ENCODE measurements around the gene LY6G6F. TPM values are rescaled to one million over a fixed set of nuclear protein-coding genes. Genes with fewer than 3 reads are reported as not detected.

Gene LY6G6F
- polyA plus RNA-seq, 3 donors, result 0.51 TPM; not detected in 2

DNA sequence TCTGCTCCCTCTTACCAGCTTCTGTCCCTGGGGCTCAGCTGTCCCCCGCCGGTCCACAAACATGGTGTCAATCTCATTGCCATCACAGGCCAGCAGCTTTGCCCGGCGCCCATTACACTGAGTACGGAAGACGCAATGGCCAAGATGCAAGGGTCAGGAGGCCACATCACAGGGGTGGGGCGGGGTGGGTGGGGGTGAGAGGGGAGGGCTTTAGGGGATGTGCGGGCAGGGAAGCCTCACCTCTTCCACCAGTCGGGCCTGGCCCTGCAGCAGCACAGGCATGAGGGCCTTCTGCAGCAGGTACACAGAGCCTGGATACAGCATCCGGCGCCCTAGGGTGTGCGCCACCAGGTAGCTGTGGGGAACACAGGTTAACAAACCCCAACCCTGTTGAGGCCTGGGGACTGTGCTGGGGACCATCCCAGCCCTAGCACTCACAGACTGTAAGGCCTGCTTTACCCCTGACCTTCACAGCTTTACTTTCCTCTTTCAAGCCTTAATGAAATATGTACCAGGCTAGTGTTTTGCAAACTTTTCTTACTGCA lies 15.0 kb upstream of the LY6G6F start:
- no peak overlapping the region for H3K4me3 Mint-ChIP-seq
- Histone ChIP-seq H3K4me1 (ENCODE audit: control insufficient read depth in 1 of 2, insufficient read depth in 2 of 2, low read length in 2 of 2) (peaks cover 9 to 10% of the 10 kb centered on the region in 2 donors), H3K36me3 (replicated peaks in 1 of 2; ENCODE audit: control insufficient read depth in 1 of 2, insufficient read depth in 2 of 2, low read length in 2 of 2) (peaks cover 89 to 98% of the 10 kb centered on the region in 2 donors), H3K79me2 (ENCODE audit: insufficient read depth, low read length) (peaks cover 7% of the 10 kb centered on the region), H3K27ac (ENCODE audit: low read depth in 1 of 2, low read length in 2 of 2) (no peak overlapping the region), H3K9ac (ENCODE audit: insufficient read depth, low read length, poor library complexity, severe bottlenecking) (no peak overlapping the region), H3K9me3 (replicated peaks in 1 of 2; ENCODE audit: control insufficient read depth in 1 of 2, insufficient read depth in 1 of 2, low read length in 2 of 2) (no peaks in the 10 kb centered on the region), H3K4me2 (replicated peaks; ENCODE audit: extremely low read depth, low read length, poor library complexity, severe bottlenecking) (no peak overlapping the region), H3K4me3 (replicated peaks in 1 of 3; ENCODE audit: low read depth in 2 of 3, low read length in 3 of 3) (no peak overlapping the region), H4K20me1 (ENCODE audit: insufficient read depth, low read length) (peaks cover 26% of the 10 kb centered on the region), H3K27me3 (ENCODE audit: control insufficient read depth in 2 of 2, insufficient read depth in 2 of 2, low read length in 2 of 2) (no peaks in the 10 kb centered on the region), H2AFZ (ENCODE audit: insufficient read depth, low read depth, low read length, poor library complexity, severe bottlenecking) (no peak overlapping the region)
- DNase-seq, result no peak
- H3K4me1 Mint-ChIP-seq, result peaks cover 14% of the 10 kb centered on the region
- WGBS (ENCODE audit: insufficient coverage), result 97% methylated on average over 5 of the region's 12 CpGs
- H3K36me3 Mint-ChIP-seq, result peaks cover 82 to 94% of the 10 kb centered on the region in 2 donors
- peak overlapping the region in 2 of 7 donors; percentile 46 to 63 for H3K27ac Mint-ChIP-seq
- H3K27me3 Mint-ChIP-seq (ENCODE audit: low read depth in 3 of 3), result peaks cover 0 to 5% (median 1%) of the 10 kb centered on the region in 3 donors
- intact Hi-C loops (cut with micrococcal nuclease), result no loop called here
- TF ChIP-seq, protein P1, sequence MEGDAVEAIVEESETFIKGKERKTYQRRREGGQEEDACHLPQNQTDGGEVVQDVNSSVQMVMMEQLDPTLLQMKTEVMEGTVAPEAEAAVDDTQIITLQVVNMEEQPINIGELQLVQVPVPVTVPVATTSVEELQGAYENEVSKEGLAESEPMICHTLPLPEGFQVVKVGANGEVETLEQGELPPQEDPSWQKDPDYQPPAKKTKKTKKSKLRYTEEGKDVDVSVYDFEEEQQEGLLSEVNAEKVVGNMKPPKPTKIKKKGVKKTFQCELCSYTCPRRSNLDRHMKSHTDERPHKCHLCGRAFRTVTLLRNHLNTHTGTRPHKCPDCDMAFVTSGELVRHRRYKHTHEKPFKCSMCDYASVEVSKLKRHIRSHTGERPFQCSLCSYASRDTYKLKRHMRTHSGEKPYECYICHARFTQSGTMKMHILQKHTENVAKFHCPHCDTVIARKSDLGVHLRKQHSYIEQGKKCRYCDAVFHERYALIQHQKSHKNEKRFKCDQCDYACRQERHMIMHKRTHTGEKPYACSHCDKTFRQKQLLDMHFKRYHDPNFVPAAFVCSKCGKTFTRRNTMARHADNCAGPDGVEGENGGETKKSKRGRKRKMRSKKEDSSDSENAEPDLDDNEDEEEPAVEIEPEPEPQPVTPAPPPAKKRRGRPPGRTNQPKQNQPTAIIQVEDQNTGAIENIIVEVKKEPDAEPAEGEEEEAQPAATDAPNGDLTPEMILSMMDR (IDR thresholded peaks at IDR 0.05), result no peak
- H3K9me3 Mint-ChIP-seq, result no peaks in the 10 kb centered on the region

DNA sequence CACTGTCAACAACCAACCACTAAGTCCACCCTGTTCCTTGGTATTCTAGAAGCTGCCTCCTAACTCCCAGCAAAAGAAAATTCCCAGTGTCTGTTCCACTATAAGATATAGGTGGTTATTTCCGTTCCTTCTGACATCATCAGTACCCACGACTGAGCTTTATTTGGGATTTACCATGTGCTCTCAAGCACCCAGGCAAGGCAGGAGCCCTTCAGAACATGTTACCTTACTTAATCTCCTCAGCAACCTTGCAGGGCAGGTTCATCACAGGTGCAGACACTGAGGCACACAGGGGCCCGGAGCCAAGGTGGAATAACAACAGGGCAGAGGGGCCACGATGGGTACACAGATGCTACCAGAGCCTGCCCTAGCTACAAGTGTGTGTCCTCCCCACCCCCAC lies 14.3 kb upstream of the LY6G6F start:
- Histone ChIP-seq H3K4me3 (replicated peaks in 1 of 3; ENCODE audit: low read depth in 2 of 3, low read length in 3 of 3) (no peak overlapping the region), H3K27ac (ENCODE audit: low read depth in 1 of 2, low read length in 2 of 2) (no peak overlapping the region), H3K27me3 (ENCODE audit: control insufficient read depth in 2 of 2, insufficient read depth in 2 of 2, low read length in 2 of 2) (no peaks in the 10 kb centered on the region), H4K20me1 (ENCODE audit: insufficient read depth, low read length) (peaks cover 29% of the 10 kb centered on the region), H3K9ac (ENCODE audit: insufficient read depth, low read length, poor library complexity, severe bottlenecking) (no peak overlapping the region), H3K4me1 (ENCODE audit: control insufficient read depth in 1 of 2, insufficient read depth in 2 of 2, low read length in 2 of 2) (peaks cover 9 to 10% of the 10 kb centered on the region in 2 donors), H3K4me2 (replicated peaks; ENCODE audit: extremely low read depth, low read length, poor library complexity, severe bottlenecking) (no peak overlapping the region), H3K36me3 (replicated peaks in 1 of 2; ENCODE audit: control insufficient read depth in 1 of 2, insufficient read depth in 2 of 2, low read length in 2 of 2) (peaks cover 85 to 98% of the 10 kb centered on the region in 2 donors), H2AFZ (ENCODE audit: insufficient read depth, low read depth, low read length, poor library complexity, severe bottlenecking) (no peak overlapping the region), H3K79me2 (ENCODE audit: insufficient read depth, low read length) (peaks cover 8% of the 10 kb centered on the region), H3K9me3 (replicated peaks in 1 of 2; ENCODE audit: control insufficient read depth in 1 of 2, insufficient read depth in 1 of 2, low read length in 2 of 2) (no peaks in the 10 kb centered on the region)
- Mint-ChIP-seq H3K27ac (peak overlapping the region in 1 of 7 donors; percentile 63), H3K4me3 (no peak overlapping the region), H3K4me1 (peaks cover 15% of the 10 kb centered on the region), H3K27me3 (ENCODE audit: low read depth in 3 of 3) (peaks cover 0 to 3% (median 1%) of the 10 kb centered on the region in 3 donors), H3K36me3 (peaks cover 82 to 94% of the 10 kb centered on the region in 2 donors), H3K9me3 (no peaks in the 10 kb centered on the region)
- no peak for DNase-seq
- intact Hi-C loops (cut with micrococcal nuclease), result no loop called here
- TF ChIP-seq, protein P1 (IDR thresholded peaks at IDR 0.05), result no peak
- 90% methylated on average over 2 of the region's 4 CpGs for WGBS (ENCODE audit: insufficient coverage)
